GM21717 (cell line): ENCODE results near the gene EMC7.

Experiments used
- ATAC-seq: cut with Tn5 transposase; IDR thresholded peaks from one replicate; pipeline ENCODE4 v1.9.1; 2021; ENCODE audit warnings: mild to moderate bottlenecking, moderate library complexity; ENCODE audit not compliant: unreplicated experiment

Gene EMC7

DNA sequence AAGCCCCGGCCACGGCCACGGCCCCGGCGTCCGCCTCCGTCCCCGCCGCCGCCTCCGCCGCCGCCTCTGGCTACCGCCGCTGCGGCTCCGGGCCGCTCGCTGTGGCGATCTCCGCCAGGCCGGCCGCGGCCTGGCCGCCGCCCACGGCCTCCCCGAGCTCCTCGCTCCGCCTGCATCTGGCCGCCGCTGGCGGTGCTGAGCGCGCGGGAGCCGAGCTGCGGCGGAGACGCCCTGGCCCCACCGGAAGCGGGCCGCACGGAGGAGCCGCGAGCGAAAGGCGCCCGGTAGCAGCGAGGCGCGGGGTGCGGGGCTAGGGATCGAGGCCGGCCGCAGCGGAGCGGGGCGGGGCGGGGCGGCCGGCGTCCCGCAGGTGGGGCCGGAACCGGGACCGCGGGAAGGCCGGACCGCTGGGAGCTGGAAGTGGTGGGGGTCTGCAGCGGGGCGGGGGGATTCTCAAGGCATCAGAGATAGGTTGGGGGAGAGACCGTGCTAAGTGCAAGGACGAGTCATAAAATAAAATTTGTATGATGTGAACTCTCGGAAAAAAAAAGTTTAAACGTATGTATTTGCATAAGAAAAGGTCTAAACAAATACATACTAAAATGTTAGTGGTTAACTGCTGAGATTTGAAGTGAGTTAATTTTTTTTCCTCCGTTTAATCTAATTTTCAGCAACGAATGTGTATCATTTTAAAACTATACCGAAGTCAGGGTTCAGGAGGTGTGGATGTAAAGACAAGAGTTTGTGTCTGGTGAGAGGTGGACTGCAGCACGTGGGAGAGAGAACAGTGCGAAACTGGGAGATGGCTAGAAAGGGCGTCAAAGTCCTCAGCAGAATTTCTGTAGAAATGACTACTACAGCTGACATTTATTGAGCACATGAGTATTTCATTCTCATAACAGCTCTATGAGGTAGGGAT lies 62.5 kb downstream of the EMC7 start, which contains the start of gene AVEN:
Gene AVEN, minus strand, starts transcription at position 334 of the 919 bp plus-strand sequence. Its CDS starts 158 bp downstream, at position 176.
- ATAC-seq = peak; percentile 46

DNA sequence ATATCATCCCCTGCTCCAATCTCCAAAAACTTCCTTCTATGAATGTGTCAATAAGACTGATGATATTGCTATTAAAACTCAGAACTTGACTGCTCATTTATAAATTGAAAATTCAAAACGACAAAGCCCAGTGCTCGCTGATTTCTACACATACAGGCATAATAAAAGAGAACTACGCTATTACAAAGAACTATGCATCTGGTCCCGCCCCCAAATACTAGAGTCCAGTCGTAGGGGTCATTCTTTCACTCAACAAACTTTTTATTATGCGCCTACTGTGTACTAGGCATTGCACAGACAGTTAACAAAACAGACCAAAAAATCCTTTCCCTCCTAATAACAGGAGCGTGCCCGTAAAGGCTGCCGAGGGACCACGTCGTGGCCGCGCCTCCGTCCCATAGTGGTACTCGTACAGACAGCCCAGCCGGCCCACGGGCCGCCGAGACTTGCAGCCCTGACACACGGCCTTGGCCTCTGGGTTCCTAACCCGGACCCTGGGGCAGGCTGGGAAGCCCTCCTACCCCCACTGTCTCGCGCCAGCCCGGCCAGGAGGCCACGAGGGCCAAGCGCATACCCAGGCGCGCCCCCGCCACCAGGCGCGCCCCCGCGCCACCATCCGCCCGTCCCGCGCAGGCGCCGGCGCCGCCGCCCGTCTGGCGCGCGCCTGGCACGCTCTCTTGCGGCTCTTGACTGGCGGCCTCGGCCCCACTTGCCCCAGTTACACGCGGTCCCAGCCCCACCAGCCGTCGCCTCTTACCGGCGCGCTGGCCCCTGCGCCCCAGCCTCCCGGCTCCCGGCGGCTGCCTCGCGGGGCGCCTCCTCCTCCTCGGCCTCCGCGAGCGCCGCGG lies 63.4 kb downstream of the EMC7 start:
- peak; percentile 56 for ATAC-seq
